Prostate gland (tissue), 2 donors: ENCODE data around the gene BNIP3. TPM values are rescaled to one million over a fixed set of nuclear protein-coding genes. Genes with fewer than 3 reads are reported as not detected.

Experiments
- DNase-seq: peaks from one replicate; pipeline ENCODE4 v3.0.0-alpha.2; 2019; ENCODE audit warnings: low spot score
- H3K27ac ChIP-seq, 2 donors: fragments of 200-600 bp; sonication (generic); 2 replicates each; pipeline ENCODE4 v1.5.1; 2017 to 2019
- H3K27me3 ChIP-seq: fragments of 200-600 bp; sonication (generic); replicated peaks from 2 replicates; pipeline ENCODE4 v1.5.1; 2019; ENCODE audit not compliant: insufficient read depth
- H3K36me3 ChIP-seq, 2 donors: fragments of 200-600 bp; sonication (generic); 1 replicate in 1 of 2; 2 replicates in 1 of 2; pipeline versions ENCODE4 v1.5.1 to v1.8.1; 2017 to 2019
- H3K4me1 ChIP-seq: fragments of 200-600 bp; sonication (generic); replicated peaks from 2 replicates; pipeline ENCODE4 v1.5.1; 2019
- H3K4me3 ChIP-seq, 2 donors: fragments of 200-600 bp; sonication (generic); 2 replicates each; pipeline ENCODE4 v1.5.1; 2017 to 2019
- H3K9me3 ChIP-seq: fragments of 200-600 bp; sonication (generic); 2 replicates; pipeline ENCODE4 v1.5.1; 2017
- POLR2A ChIP-seq: fragments of 450-650 bp; IDR thresholded peaks from one replicate; pipeline ENCODE4 v1.6.1; 2016; ENCODE audit warnings: antibody characterized with exemption, mild to moderate bottlenecking
- POLR2AphosphoS5 ChIP-seq: sonication (generic); formaldehyde crosslinking; IDR thresholded peaks from one replicate; pipeline ENCODE4 v1.6.1; 2017; ENCODE audit warnings: antibody characterized with exemption
- WGBS: methylation state at CpG from one replicate; pipeline ENCODE4 v1.1.5; 2018; 5-methylcytosine and 5-hydroxymethylcytosine counted together
- intact Hi-C: fragments of 100-400 bp; cut with DNase I; formaldehyde crosslinking; loops from one replicate; pipeline ENCODE4 v1.14.2; 2022
- total RNA-seq, 2 donors: library from RNA; depleted of rRNA; stranded (reverse); fragments of >200 nt; gene quantifications; one replicate each; pipeline ENCODE4 v1.1.0, GENCODE V29; 2016
- TF ChIP-seq, protein P1 (sequence below), 4 experiments: fragments of 200-600 bp in 2 of 4; fragments of 450-650 bp in 2 of 4; sonication (generic) in 2 of 4; IDR thresholded peaks; 1 replicate in 3 of 4; 2 replicates in 1 of 4; pipeline ENCODE4 v1.5.1; 2016 to 2019; ENCODE audit warnings: antibody characterized with exemption in 4 of 4, mild to moderate bottlenecking in 2 of 4, moderate library complexity in 2 of 4

The BNIP3 gene
- total RNA-seq, 2 donors from 2014 or later = 148 to 325 TPM

DNA sequence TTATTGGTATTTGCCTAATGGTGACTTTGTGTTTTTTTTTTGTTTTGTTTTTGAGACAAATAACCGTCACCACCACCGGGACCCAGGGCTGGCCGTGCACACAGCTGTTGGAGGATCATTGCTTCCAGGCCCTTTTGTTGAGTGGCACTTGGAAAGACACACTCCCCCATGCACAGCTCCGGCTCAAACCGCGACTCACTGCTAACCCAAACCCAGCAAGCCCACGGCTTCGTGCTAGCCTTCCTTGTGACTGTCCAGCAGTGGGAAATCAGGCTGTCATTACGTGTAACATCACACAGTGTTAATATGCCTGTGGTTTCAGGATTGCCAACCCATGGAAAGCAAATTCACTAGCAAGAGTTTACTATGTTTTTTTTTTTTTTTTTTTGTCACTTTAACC, 17.4 kb downstream of the BNIP3 start:
- Histone ChIP-seq H3K36me3 (peaks cover 0 to under 1% of the 10 kb centered on the region in 2 donors), H3K4me1 (peaks cover 2% of the 10 kb centered on the region), H3K27ac (no peak overlapping the region), H3K4me3 (no peak overlapping the region), H3K27me3 (no peaks in the 10 kb centered on the region), H3K9me3 (no peaks in the 10 kb centered on the region)
- no peak for TF ChIP-seq POLR2A
- intact Hi-C loops = no loop called here
- no peak for DNase-seq
- 95% methylated on average over 9 of the region's 9 CpGs for WGBS

DNA sequence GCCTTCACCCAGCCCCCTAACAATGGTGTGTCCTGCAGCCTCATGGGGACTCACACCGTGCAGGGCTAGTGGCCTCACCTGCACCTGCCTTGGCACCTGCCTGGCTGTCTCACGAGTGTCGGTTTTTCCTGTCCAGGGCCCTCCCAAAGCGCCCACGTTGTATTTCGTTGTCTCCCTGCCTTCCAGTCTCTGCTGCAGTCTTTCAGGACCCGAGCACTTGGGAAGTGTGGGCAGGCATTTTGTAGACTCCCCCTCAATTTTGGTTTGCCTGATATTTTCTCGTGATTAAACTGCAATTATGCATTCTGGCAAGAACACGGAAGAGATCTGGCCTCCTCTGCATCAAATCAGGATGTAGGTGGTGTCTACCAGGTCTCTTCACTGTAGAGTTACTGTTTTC, 17.9 kb downstream of the BNIP3 start:
- no peaks in the 10 kb centered on the region for H3K27me3 ChIP-seq
- no peaks in the 10 kb centered on the region for H3K4me1 ChIP-seq
- no peak for DNase-seq
- no peak overlapping the region for H3K27ac ChIP-seq
- intact Hi-C loops = no loop called here
- TF ChIP-seq POLR2A = no peak
- TF ChIP-seq, protein P1, sequence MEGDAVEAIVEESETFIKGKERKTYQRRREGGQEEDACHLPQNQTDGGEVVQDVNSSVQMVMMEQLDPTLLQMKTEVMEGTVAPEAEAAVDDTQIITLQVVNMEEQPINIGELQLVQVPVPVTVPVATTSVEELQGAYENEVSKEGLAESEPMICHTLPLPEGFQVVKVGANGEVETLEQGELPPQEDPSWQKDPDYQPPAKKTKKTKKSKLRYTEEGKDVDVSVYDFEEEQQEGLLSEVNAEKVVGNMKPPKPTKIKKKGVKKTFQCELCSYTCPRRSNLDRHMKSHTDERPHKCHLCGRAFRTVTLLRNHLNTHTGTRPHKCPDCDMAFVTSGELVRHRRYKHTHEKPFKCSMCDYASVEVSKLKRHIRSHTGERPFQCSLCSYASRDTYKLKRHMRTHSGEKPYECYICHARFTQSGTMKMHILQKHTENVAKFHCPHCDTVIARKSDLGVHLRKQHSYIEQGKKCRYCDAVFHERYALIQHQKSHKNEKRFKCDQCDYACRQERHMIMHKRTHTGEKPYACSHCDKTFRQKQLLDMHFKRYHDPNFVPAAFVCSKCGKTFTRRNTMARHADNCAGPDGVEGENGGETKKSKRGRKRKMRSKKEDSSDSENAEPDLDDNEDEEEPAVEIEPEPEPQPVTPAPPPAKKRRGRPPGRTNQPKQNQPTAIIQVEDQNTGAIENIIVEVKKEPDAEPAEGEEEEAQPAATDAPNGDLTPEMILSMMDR (IDR thresholded peaks at IDR 0.05) = no peak
- no peak for TF ChIP-seq POLR2AphosphoS5
- H3K4me3 ChIP-seq = no peak overlapping the region
- no peaks in the 10 kb centered on the region for H3K9me3 ChIP-seq
- WGBS = 75% methylated on average over 9 of the region's 9 CpGs
- no peaks in the 10 kb centered on the region for H3K36me3 ChIP-seq

DNA sequence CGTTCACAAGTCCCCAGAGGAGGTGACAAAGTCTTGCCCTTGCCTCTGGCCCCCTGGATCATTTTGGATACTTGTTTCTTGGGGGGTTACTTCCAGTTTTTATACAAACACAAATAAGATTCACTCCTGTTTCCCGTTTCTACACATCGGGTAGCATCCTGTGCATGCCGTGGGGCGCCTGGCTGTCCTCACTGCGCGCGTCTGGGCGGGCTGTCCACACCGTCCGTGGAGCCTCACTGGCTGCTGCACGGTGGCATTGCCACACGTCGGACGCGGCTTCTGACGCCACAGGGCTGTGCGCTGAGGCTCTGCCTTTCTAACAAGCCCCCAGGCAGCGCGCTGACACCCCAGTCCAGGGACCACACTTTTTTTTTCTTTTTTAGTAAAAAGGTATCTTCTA, 18.4 kb downstream of the BNIP3 start:
- Histone ChIP-seq H3K27me3 (no peaks in the 10 kb centered on the region), H3K4me3 (no peak overlapping the region), H3K36me3 (no peaks in the 10 kb centered on the region), H3K4me1 (no peaks in the 10 kb centered on the region), H3K27ac (no peak overlapping the region), H3K9me3 (no peaks in the 10 kb centered on the region)
- WGBS = 87% methylated on average over 20 of the region's 20 CpGs
- intact Hi-C loops = no loop called here
- no peak for DNase-seq
- TF ChIP-seq POLR2AphosphoS5 (no peak), POLR2A (no peak)
- TF ChIP-seq, protein P1 (IDR thresholded peaks at IDR 0.05) = no peak

DNA sequence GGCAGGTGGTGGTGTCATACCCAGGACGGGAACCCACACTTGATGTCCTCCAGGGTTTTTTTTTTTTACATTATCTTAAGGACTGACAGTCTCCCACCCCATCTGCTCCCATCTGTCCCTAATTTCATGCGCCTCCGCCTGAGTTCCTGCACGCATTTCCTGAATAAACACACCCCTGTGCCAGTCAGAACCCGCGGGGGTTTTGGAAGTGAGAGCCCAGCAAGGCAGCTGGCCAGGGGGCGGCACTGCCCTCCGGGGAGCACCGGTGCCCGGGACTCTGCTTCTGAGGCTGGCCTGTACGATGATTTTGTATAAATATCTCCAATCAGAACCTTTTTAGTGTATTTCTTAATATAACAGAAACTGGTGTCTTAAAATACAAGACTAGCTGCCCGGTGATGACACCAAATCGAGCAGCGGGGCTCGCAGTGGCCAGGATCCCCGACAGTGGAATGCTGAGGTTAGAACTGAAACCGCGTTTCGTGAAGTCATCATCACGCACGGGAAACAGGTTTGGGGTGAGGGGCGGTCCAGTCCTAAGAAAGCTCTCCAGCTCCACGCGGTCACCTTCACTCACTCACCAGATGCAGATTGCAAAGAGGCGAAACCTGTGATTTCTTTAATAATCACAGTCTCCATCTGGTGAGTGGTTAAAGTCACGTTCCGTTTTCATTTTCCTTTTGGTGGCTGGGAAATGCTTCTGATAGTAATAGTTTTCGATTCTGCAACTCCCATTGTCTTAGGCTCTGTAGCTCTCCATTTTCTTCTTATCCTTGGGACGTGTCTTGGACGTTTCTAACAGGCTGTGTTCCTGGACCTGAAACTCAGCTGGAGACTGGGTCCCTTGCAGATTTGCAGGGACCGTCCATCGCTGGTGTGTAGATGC, 19.7 kb downstream of the BNIP3 start:
- TF ChIP-seq, protein P1 (IDR thresholded peaks at IDR 0.05) = no peak
- TF ChIP-seq POLR2A (no peak), POLR2AphosphoS5 (no peak)
- H3K27ac ChIP-seq = peak overlapping the region; percentile 35 to 60
- H3K36me3 ChIP-seq = no peaks in the 10 kb centered on the region
- peak overlapping the region in 1 of 2 donors; percentile 15 for H3K4me3 ChIP-seq
- no peaks in the 10 kb centered on the region for H3K4me1 ChIP-seq
- intact Hi-C loops = no loop called here
- H3K9me3 ChIP-seq = no peaks in the 10 kb centered on the region
- no peaks in the 10 kb centered on the region for H3K27me3 ChIP-seq
- no peak for DNase-seq
- WGBS = 62% methylated on average over 32 of the region's 32 CpGs

DNA sequence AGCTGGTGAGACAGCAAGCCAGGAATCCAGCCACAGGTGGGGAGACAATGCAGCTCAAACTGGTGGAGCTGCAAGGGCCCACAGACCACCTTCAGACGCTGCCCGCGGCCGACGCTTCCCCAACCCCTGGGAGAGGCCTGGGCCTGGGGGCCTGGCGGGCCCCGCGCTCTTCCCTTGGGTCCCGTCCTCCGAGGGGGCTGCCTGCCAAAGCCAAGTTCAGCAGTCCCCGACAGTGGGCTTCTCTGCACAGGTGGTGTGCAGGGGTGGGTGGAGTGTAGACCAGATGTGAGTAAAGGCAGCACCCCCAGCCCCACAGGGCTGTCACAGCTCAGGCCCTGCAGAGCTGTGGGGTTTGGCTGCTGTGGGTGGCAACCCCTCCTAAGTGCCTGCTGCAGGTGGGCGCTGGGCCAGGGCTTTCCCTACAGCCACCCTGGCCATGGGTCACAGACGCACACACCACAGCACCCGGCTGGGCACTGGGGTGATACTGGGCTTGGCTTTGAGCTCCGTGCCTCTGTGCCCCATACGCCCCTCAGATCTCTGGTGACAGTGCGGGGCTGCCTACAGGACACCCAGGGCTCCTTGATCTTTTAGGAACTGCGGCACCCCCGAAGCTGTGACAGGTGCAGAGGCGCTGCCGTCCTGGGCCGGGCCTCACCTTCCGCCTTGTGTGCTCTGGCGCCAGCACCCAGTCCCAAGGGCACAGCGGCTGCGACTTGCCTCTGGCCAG, 20.5 kb downstream of the BNIP3 start:
- 87% methylated on average over 24 of the region's 26 CpGs for WGBS

More for the DNA sequence above, 20.5 kb downstream of the BNIP3 start:
- H3K27ac ChIP-seq = peak overlapping the region in 1 of 2 donors; percentile 60
- H3K4me3 ChIP-seq = no peak overlapping the region
- TF ChIP-seq POLR2A (no peak), POLR2AphosphoS5 (no peak)
- TF ChIP-seq, protein P1 (IDR thresholded peaks at IDR 0.05) = no peak
- intact Hi-C loops = no loop called here
- no peaks in the 10 kb centered on the region for H3K27me3 ChIP-seq
- no peak for DNase-seq
- no peaks in the 10 kb centered on the region for H3K4me1 ChIP-seq
- H3K36me3 ChIP-seq = peaks cover under 1 to 5% of the 10 kb centered on the region in 2 donors
- no peaks in the 10 kb centered on the region for H3K9me3 ChIP-seq
